ENCODE results near the gene DNAJC15. TPM values are rescaled to one million over a fixed set of nuclear protein-coding genes. Genes with fewer than 3 reads are reported as not detected.

Gene DNAJC15
- total RNA-seq, 1 donor from 2014 or later, result 30.1 TPM

DNA sequence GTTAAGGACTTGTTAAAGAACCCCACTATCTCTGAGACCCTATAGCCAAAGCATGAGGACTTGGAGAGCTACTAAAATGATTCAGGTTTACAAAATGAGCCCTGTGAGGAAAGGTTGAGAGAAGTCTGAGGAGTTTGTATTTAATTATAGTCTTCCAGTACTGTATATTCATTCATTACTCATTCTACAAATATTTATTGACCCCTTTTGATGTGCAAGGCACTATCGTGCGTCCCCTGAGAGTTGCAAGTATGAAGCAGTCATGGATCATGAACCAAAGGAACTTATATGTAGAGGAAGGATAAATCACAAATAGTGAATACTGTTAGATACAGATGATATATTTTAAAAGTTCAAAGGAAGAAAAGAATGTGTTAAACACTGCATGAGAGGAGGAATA is 84.4 kb downstream of the DNAJC15 start:
- no peaks in the 10 kb centered on the region for H3K27me3 ChIP-seq (ENCODE audit: low read depth)
- no peak for DNase-seq
- no peaks in the 10 kb centered on the region for H3K9me3 ChIP-seq (replicated peaks)
- TF ChIP-seq, protein P1, sequence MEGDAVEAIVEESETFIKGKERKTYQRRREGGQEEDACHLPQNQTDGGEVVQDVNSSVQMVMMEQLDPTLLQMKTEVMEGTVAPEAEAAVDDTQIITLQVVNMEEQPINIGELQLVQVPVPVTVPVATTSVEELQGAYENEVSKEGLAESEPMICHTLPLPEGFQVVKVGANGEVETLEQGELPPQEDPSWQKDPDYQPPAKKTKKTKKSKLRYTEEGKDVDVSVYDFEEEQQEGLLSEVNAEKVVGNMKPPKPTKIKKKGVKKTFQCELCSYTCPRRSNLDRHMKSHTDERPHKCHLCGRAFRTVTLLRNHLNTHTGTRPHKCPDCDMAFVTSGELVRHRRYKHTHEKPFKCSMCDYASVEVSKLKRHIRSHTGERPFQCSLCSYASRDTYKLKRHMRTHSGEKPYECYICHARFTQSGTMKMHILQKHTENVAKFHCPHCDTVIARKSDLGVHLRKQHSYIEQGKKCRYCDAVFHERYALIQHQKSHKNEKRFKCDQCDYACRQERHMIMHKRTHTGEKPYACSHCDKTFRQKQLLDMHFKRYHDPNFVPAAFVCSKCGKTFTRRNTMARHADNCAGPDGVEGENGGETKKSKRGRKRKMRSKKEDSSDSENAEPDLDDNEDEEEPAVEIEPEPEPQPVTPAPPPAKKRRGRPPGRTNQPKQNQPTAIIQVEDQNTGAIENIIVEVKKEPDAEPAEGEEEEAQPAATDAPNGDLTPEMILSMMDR (IDR thresholded peaks at IDR 0.05; ENCODE audit: borderline replicate concordance), result no peak
- H3K4me3 ChIP-seq, result no peak overlapping the region
- H3K27ac ChIP-seq (replicated peaks), result no peak overlapping the region
- intact Hi-C loops (cut with micrococcal nuclease), result no loop called here
- H3K4me1 ChIP-seq, result peaks cover 36% of the 10 kb centered on the region
- peaks cover 3% of the 10 kb centered on the region for H3K36me3 ChIP-seq

DNA sequence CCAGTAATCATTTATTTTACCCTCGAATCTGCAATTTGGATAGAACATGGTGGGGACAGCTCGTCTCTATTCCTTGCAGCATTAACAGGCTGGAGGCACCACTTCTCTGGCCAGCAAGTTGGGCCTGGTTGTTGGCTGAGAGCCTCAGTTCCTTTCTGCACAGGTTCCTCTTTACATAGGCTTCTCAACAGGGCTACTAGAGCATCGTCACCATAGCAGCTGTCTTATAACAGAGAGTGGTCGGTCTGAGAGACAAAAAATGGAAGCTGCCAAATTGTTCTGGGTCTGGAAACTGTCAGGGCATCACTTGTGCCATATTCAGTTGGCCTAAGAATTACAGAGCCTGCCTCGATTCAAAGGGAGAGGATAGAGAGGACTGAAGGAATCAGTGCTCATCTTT is 86.7 kb downstream of the DNAJC15 start:
- TF ChIP-seq, protein P1 (IDR thresholded peaks at IDR 0.05; ENCODE audit: borderline replicate concordance), result no peak
- no peak overlapping the region for H3K27ac ChIP-seq (replicated peaks)
- intact Hi-C loops (cut with micrococcal nuclease), result no loop called here
- peaks cover 3% of the 10 kb centered on the region for H3K36me3 ChIP-seq
- DNase-seq, result no peak
- H3K4me1 ChIP-seq, result peaks cover 21% of the 10 kb centered on the region
- no peaks in the 10 kb centered on the region for H3K9me3 ChIP-seq (replicated peaks)
- H3K4me3 ChIP-seq, result no peak overlapping the region
- no peaks in the 10 kb centered on the region for H3K27me3 ChIP-seq (ENCODE audit: low read depth)

GRCh38 chr13:43110658-43111057 is 87.3 kb downstream of the DNAJC15 start:
- peaks cover 18% of the 10 kb centered on the region for H3K4me1 ChIP-seq
- H3K27me3 ChIP-seq (ENCODE audit: low read depth), result no peaks in the 10 kb centered on the region
- H3K4me3 ChIP-seq, result no peak overlapping the region
- H3K36me3 ChIP-seq, result peaks cover 3% of the 10 kb centered on the region
- no peaks in the 10 kb centered on the region for H3K9me3 ChIP-seq (replicated peaks)
- no peak for DNase-seq
- H3K27ac ChIP-seq (replicated peaks), result no peak overlapping the region
- TF ChIP-seq, protein P1 (IDR thresholded peaks at IDR 0.05; ENCODE audit: borderline replicate concordance), result no peak
- intact Hi-C loops (cut with micrococcal nuclease), result no loop called here

GRCh38 chr13:43111559-43112400 is 88.4 kb downstream of the DNAJC15 start:
- TF ChIP-seq, protein P1 (IDR thresholded peaks at IDR 0.05; ENCODE audit: borderline replicate concordance), result no peak
- Histone ChIP-seq H3K4me1 (peaks cover 11% of the 10 kb centered on the region), H3K4me3 (no peak overlapping the region), H3K27ac (replicated peaks) (no peak overlapping the region), H3K27me3 (ENCODE audit: low read depth) (no peaks in the 10 kb centered on the region), H3K9me3 (replicated peaks) (no peaks in the 10 kb centered on the region), H3K36me3 (peaks cover 3% of the 10 kb centered on the region)
- intact Hi-C loops (cut with micrococcal nuclease), result no loop called here
- no peak for DNase-seq

- H3K4me3 ChIP-seq, result no peak overlapping the region
- no peaks in the 10 kb centered on the region for H3K9me3 ChIP-seq (replicated peaks)
- no peak for DNase-seq
- intact Hi-C loops (cut with micrococcal nuclease), result no loop called here
- no peak overlapping the region for H3K27ac ChIP-seq (replicated peaks)
- H3K36me3 ChIP-seq, result no peaks in the 10 kb centered on the region
- TF ChIP-seq, protein P1 (IDR thresholded peaks at IDR 0.05; ENCODE audit: borderline replicate concordance), result no peak
- H3K27me3 ChIP-seq (ENCODE audit: low read depth), result no peaks in the 10 kb centered on the region
- H3K4me1 ChIP-seq, result peaks cover 11% of the 10 kb centered on the region
These were observed 90.2 kb downstream of the DNAJC15 start for GRCh38 chr13:43113603-43114002.

All from left ventricle myocardium inferior (tissue), 1 donor.